GM18508 (cell line): Measurements from ENCODE around the gene BNC2.
"Not testable (repeated sequence)": the region's sequence is repeated elsewhere in the genome, so short reads cannot be mapped to it uniquely, and the experiment has no call there.

ENCODE experiments used
- ATAC-seq: cut with Tn5 transposase; IDR thresholded peaks from one replicate; pipeline ENCODE4 v1.9.1; 2021; ENCODE audit warnings: moderate number of reproducible peaks; ENCODE audit not compliant: insufficient read depth, unreplicated experiment

BNC2 gene

GRCh38 chr9:16870596-16871335, at the start of gene BNC2:
BNC2 (minus strand) TSS chr9:16870670; CDS start chr9:16870648, 22 bp downstream.
- ATAC-seq = no peak

GRCh38 chr9:16918920-16919319, 48.5 kb upstream of the BNC2 start:
- no peak for ATAC-seq

- ATAC-seq = no peak
Observed at GRCh38 chr9:16915126-16915831, 44.8 kb upstream of the BNC2 start.

GRCh38 chr9:16912197-16912596, 41.7 kb upstream of the BNC2 start:
- no peak for ATAC-seq

- ATAC-seq = not testable (repeated sequence)
Observed at GRCh38 chr9:16908206-16908605, 37.7 kb upstream of the BNC2 start.

- no peak for ATAC-seq
Observed at GRCh38 chr9:16904655-16905054, 34.2 kb upstream of the BNC2 start.

GRCh38 chr9:16901590-16901989, 31.1 kb upstream of the BNC2 start:
- ATAC-seq = no peak

- no peak for ATAC-seq
Observed at GRCh38 chr9:16899606-16900005, 29.1 kb upstream of the BNC2 start.

GRCh38 chr9:16898464-16898863, 28.0 kb upstream of the BNC2 start:
- ATAC-seq = no peak

- ATAC-seq = no peak
Observed at GRCh38 chr9:16888594-16888993, 18.1 kb upstream of the BNC2 start.

- ATAC-seq = no peak
Observed at GRCh38 chr9:16885931-16886330, 15.5 kb upstream of the BNC2 start.

- ATAC-seq = no peak
Observed at GRCh38 chr9:16884952-16885513, 14.6 kb upstream of the BNC2 start.

GRCh38 chr9:16884373-16884772, 13.9 kb upstream of the BNC2 start:
- ATAC-seq = no peak

GRCh38 chr9:16883586-16883985, 13.1 kb upstream of the BNC2 start:
- no peak for ATAC-seq

GRCh38 chr9:16882440-16882839, 12.0 kb upstream of the BNC2 start:
- not testable (repeated sequence) for ATAC-seq

GRCh38 chr9:16879416-16879815, 8.9 kb upstream of the BNC2 start:
- no peak for ATAC-seq

GRCh38 chr9:16877256-16877655, 6.8 kb upstream of the BNC2 start:
- no peak for ATAC-seq

GRCh38 chr9:16873126-16873802, 2.8 kb upstream of the BNC2 start:
- no peak for ATAC-seq

GRCh38 chr9:16871336-16872151, 1.1 kb upstream of the BNC2 start:
- ATAC-seq = no peak
